Measurements from ENCODE around the gene HTR3E.

GRCh38 chr3:184081116-184081830 lies 15.6 kb upstream of the HTR3E start:
- TF ChIP-seq CTCF (IDR thresholded peaks at IDR 0.05; ENCODE audit: poor library complexity, severe bottlenecking), result no peak
- TF ChIP-seq EZH2 (IDR thresholded peaks at IDR 0.05; ENCODE audit: borderline replicate concordance, insufficient read depth, low read length, poor library complexity, severe bottlenecking), result no peak
- TF ChIP-seq REST (IDR thresholded peaks at IDR 0.05; ENCODE audit: borderline replicate concordance), result no peak
- TF ChIP-seq POLR2AphosphoS5 (IDR thresholded peaks at IDR 0.05), result no peak
- TF ChIP-seq SMC3 (conservative IDR thresholded peaks at IDR 0.05; ENCODE audit: poor library complexity), result no peak
- TF ChIP-seq RAD21 (conservative IDR thresholded peaks at IDR 0.05), result no peak
- no peak for TF ChIP-seq EP300 (conservative IDR thresholded peaks at IDR 0.05; ENCODE audit: poor library complexity, severe bottlenecking)

Measured in neural cell (in vitro differentiated cells).